HG02943 (cell line): ENCODE results near the gene ATL2.
"Not testable (repeated sequence)": the region's sequence is repeated elsewhere in the genome, so short reads cannot be mapped to it uniquely, and the experiment has no call there.

Experiments
- ATAC-seq: cut with Tn5 transposase; IDR thresholded peaks from one replicate; pipeline ENCODE4 v1.9.1; 2021; ENCODE audit warnings: mild to moderate bottlenecking, low read depth, moderate library complexity; ENCODE audit not compliant: unreplicated experiment

The ATL2 gene

DNA sequence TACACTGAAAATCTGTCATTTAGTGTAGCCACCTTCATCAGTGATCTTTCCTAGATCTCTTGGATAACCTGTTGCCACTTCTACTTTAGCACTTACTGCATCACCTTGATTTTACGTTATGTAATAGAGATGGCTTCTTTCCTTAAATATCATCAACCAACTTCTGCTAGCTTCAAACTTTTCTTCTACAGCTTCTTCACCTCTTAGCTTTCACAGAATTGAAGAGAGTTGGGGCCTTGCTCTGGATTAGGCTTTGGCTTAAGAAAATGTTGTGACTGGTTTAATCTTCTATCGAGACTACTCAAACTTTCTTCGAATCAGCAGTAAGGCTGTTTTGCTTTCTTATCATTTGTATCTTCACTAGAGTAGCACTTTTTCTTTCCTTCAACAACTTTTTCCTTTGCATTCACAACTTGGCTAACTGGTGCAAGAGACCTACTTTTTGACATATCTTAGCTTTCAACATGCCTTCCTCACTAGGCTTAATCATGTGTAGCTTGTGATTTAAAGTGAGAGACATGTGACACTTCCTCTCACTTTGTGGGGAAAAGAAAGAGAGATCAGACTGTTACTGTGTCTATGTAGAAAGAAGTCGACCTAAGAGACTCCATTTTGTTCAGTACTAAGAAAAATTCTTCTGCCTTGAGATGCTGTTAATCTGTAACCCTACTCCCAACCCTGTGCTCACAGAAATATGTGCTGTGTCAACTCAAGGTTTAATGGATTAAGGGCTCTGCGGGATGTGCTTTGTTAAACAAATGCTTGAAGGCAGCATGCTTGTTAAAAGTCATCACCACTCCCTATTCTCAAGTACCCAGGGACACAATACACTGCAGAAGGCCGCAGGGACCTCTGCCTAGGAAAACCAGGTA lies 99.6 kb downstream of the ATL2 start:
- ATAC-seq: no peak

DNA sequence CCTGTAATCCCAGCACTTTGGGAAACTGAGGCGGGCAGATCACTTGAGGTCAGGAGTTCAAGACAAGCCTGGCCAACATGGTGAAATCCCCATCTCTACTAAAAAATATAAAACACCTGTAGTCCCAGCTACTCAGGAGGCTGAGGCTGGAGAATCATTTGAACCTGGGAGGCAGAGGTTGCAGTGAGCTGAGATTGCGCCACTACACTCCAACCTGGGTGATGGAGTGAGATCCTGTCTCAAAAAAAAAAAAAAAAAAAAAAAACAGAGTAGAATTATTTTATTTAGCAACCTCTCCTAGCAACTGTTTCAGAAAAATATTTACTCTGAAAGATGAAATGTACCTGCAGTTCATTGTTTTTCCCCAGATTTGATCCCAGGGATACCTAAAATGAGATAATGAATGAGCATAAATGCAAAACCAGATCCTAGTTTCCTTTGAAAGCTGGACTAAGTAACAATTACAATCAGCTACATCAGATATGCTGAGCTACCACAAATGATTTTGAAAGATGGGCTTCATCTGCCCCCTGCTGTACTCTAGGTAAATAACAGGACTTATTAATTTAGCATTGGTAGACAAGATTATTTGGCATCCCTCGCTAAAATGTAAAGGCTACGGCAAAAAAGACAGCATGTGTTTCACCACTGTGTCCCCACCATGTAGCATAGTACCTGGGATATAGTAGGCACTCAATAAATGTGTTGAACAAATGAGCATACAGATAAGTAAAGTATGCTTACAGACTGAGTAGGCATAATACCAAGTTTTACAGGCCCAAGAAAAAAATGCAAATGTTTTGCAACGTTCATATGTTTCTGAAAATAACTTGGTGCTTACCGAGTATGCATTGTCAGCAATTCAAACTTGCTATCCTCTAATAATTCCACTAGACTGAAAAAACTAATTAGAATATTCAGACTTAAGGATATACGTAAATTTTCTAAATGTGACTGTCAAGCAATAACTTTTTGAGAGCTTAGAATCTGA lies 102.5 kb downstream of the ATL2 start:
- ATAC-seq: no peak

DNA sequence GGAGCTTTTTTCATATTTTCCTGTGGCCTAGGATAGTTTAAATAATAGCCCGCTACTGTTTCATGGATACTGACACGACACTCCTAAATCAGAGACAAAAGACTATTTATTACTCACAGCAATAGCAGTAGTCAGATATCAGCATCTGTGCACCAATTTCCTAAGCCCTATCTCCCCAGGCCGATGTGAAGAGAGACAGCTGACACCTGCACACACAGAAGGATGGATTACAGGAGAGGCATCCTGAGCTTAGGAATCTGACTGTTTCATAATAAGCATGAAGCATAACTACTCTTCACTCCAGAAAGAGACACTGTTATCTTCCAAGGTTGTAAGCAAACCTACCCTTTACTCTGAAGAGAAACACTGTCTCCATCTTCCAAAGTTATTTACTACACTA lies 105.4 kb downstream of the ATL2 start:
- no peak for ATAC-seq

DNA sequence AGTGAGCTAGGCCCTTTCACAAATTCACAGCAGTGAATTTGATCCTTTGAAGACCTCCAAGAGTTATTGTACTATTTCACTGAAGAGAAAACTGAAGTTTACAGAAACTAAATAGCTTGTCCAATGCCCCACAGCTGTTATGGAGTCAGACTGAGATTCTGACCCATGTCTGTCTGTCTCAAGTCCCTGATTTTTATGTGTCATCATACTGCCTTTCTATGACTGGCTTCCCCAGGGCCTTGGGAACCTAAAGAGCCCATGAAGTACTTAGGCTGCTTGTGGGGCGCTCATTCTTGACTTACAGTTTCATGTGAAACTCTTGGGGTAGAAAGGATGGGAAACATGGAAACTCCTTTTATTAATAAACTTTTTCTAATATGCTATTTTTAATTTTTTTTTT lies 107.7 kb downstream of the ATL2 start:
- no peak for ATAC-seq

DNA sequence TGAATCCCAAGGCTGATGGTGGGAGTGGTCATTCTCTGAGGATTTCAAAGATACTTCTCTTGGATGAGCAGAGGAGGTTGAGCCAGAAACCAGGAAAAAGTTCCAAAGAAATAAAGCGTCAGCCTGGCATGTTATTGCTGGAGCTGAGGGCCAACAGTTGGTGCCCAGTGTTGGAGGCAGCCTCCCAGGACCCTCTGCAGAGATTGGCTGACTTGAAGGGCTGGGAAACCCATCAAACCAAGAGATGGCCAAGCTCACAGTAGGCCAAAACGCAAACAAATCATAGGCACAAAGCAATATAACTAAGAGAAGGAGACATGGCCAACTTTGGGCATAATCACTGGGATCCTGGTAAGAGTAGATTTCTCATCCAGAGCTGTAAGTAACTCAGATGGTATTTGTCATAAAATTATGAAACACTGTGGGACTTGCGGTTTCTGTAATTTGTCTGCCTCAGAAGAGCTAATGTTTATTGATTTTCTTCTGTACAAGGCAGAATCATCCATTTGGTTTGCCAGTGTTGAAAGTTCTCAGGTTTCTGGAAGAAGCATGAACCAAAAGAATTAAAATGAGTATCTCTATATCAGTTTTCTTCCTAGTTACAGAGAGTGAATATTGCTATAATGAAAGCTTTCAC lies 108.3 kb downstream of the ATL2 start:
- no peak for ATAC-seq

DNA sequence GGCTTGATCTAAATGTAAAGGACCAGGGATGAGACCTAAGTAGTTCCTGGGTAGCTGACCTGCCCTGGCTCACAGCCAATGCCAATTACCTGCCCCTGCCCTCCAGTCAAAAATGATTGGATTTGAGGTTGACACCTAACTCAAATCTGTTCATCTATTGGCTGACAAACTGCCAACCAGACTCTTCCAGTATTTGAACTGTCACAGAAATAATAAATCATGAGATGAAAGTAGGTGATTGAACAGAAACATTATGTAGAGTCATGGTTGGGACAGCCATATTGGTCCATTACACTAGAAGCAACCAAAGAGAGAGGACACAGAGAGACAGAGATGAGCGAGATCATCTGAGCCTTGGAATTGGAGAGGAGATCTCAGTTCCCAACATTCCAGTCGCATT lies 109.1 kb downstream of the ATL2 start:
- no peak for ATAC-seq

DNA sequence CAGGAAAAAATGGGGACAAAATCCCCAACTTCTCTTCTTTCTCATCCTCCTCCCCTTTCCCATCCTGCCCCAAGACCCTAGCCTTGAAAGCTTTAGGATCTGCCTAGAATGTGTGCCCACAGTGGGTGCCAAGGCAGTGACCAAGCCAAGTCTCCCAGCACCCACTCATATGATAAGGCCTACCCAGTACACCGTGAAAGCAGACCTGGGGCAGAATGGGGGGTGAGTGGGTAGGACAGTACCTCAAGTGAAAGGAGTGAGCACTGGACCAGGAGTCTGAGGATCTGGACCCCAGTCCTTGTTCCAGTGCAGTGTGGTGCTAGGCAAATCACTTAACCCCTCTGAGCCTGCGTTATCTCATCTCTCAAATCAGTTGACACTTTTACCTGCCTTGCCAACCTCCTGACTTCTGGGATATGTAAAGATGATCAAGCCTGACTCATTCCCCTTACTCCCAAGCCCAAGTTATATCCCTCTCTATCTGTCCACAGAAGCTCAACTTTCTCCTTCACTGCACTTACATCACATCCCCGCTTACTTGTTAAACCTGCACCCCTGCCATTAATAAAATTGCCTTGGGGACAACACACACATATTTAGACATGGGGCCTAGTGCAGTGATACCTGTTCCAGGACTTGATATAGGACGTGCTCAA lies 109.7 kb downstream of the ATL2 start:
- no peak for ATAC-seq

DNA sequence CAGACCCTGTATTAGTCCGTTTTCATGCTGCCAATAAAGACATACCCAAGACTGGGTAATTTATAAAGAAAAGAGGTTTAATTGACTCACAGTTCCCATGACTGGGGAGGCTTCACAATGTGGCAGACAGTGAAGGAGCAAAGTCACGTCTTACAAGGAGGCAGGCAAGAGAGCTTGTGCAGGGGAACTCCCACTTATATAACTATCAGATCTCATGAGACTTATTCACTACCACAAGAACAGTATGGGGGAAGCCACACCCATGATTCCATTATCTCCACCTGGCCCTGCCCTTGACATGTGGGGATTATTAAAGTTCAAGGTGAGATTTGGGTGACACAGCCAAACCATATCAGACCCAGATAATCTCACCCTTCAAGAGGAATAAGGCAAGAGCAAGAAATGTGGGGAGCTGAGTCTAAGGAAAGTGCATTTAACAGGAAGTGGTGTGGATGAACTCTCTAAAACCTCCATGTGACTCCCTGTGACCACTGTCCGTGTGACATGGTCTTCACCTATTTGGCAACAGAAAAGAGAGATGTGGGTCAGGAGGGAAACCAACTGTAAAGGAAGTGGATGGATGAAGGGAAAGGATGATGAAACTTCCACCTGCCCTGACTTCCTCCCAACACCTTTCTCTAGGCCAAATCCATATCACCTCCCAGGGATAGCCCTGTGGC lies 110.6 kb downstream of the ATL2 start:
- ATAC-seq: no peak

DNA sequence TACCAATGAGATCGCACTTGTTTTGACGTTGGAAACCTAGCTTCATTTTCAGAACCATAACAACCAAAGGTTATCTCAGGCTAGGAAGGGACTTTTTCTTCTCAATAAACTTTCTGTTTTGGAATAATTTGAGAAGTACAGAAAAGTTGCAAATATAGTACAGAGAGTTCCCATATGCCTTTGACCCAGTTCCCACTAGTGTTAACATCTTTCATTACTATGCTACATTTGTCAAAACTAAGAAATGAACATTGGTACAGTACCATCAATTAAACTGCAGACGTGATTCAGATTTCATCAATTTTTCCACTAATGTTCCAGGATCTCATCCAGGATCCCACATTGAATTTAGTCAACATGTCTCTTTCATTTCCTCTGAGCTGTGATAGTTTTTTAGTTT lies 111.6 kb downstream of the ATL2 start:
- no peak for ATAC-seq

DNA sequence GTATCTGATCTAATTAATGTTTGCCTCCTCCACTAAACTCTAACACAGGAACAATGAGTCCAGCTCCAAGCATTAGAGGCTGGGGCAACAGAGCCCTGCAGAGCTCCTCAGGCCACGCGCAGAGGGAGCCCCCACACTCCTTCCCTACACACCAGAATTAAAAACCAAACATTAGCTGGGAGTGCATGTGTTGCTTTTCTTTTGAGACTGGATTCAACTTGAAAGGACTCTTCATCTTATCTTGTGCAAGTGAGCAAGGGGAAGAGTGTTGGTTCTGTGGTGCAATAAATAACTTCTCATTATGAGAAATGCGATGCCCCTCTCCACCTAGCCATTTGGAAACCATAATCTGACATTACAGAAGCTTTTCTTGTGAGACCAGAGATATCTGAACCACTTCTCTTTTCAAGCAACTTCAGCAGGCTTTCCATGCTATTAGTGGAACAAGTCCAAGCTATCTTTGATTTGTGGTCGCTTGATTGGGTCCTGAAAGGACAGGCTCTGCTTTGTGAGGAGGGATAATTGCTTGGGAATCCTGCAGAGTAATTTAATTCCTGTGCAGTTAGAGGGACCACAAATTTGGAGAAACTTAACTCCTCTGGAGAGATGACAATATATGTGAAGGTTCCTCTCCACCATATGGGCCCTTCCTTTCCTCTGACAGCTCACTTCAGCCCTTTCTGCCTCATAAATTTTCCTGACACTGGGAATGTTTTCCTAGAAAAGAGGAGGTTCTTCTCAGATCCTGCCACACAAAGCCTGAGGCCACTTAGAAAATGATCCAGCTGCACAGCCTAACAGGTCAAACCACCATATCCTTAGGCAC lies 112.5 kb downstream of the ATL2 start:
- no peak for ATAC-seq

DNA sequence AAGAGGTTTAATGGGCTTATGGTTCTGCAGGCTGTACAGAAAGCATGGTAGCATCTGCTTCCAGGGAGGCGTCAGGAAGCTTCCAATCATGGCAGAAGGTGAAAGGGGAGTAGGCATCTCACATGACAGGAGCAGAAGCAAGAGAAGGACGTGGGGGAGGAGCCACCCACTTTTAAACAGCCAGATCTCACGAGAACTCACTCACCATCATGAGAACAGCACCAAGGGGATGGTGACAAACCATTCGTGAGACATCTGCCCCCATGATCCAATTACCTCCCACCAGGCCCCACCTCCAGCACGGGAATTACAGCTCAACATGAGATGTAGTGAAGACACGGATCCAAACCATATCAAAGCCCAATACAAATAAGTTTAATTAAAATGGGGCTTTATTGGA lies 113.8 kb downstream of the ATL2 start:
- ATAC-seq: no peak

DNA sequence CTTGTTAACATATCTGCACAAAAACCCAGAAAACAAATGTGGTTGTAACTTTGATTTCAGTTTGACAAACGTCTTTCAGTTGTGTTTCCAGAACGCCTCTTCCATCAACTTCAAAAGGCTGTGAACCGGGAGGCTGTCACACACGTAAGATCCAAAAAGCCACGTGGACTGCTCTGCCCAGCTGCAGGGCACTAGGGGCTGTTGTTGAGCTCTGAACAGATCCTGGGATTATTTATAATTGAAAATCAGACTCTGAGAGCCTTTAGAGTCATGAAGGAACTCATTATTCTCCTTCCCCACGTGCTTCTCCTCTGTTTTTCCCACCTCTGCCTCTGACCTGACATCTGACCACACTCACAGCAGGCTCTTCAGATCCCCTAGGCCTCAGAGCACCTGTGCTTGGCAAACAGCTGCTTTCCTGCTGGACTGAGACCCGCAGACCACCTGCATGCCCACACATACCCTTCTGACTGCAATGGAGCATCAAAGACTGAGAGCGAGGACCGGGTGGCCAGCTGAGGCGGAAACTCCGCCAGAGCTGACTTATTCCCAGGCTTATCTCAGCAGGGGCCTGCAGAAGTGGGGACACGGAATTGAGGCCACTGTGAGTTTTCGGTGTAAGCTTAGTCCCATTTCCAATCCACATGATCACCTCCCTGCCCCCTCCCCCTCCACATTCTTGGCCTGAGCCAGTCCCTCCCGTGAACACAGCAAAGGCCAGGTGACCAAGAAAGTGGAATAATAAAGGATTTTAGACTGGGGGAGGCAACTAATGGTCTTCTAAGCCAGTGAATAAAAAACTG lies 114.8 kb downstream of the ATL2 start:
- ATAC-seq: no peak

DNA sequence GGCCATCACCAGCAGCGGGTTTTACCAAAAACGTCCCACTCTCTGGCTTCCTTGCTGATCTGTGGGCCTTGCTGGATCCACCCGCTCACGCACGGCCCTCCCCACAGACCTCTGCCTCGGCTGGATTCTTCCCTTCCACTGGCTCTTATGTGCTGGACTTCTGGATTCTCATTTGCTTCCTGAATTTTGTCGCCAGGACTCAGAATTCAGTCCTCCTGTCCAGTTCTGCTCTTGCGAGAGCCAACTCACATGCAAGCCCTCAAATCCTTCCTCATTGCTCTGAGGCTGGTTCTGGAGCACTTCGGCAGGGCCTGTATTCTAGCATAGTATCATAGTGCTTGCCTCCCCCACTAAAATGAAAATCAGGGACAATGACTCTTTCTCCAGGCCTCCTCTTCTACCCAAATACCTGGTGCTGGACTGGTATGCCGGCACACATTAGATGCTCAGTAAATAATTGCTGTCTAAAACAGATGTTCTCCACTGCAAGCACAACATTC lies 115.5 kb downstream of the ATL2 start:
- no peak for ATAC-seq

DNA sequence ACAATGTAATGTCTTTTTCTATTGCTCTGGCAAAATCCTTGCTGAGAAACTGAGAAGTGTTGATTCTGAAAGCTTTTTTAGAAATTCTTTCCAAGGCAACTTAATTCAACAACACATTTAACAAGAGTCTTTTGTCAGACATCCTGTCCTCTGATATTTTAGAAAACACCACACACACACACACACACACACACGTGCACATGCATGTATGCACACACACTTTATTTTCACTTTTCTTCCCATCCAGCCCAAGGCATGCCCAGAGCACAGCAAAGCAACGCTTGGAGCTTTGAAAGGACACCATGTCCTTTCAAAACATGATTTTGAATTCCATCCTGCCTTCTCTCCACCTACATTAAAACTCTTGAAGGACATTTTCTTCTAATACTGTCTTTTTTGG lies 116.1 kb downstream of the ATL2 start:
- no peak for ATAC-seq

DNA sequence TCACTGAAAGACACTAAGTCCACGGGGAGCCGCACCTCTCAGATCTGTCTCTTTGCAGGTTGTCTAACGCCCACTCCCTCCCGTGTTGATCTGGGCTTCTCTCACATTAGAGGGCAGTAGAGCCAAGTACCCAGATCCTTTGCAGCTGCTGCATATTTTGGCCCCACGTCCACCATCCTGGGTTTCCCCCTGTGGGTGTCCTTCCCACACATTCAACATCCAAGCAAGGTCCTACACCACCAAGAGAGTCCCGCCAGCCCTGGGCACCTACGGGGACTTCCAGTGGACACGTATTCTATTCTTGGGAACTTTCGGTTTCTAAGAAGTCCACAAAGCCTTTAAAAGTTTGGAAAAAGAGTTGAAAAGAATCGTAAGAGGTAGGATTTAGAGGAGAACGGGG lies 116.6 kb downstream of the ATL2 start:
- no peak for ATAC-seq

DNA sequence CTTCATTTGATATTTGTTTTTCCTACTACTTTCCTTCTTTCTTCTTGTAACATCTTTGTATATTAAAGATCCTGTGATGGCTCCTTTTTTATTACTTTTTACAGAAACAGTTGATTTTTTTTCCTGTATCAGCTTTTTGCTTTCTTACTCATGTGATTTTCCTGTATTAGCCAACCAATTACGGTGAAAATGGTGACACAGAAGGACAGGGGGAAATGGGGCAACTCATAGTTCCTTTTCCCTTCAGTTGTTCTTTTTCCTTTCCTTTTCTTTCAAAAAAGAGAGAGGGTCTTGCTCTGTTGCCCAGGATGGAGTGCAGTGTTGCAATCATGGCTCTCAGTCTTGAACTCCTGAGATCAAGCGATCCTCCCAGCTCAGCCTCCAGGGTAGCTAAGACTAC lies 117.8 kb downstream of the ATL2 start:
- no peak for ATAC-seq

DNA sequence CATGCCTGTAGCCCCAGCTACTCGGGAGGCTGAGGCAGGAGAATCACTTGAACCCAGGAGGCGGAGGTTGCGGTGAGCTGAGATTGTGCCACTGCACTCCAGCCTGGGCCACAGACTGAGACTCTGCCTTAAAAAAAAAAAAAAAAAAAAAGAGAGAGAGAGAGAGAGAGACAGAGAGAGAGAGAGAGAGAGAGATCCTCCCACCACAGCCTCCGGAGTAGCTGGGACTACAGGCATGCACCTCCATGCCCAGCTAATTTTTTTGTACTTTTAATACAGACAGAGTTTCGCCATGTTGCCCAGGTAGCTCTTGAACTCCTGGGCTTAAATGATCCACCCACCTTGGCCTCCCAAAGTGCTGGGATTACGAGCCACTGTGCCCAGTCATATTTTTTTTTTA lies 119.4 kb downstream of the ATL2 start:
- ATAC-seq: not testable (repeated sequence)

DNA sequence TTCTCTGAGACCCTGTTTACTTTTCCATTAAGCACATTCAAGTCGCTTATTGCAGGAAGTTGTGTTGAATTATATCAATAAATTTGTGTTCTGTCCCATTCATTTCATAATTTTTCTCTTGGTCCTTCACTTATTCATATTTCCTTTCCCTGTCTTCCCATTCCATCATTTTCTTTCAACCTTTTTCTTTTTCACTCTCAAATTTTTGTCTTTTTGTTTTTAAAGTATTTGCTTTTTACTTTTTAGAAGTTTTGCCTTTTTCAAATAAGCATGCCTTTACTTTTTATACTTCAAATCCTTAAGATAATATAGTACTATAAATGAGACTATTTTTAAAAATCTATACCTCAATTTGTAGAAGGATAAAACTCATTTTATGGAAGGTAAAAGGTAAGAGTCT lies 120.5 kb downstream of the ATL2 start:
- no peak for ATAC-seq
